Mucosa of descending colon (tissue), 3 donors: Measurements from ENCODE around the gene PKD1L1. TPM values are rescaled to one million over a fixed set of nuclear protein-coding genes. Genes with fewer than 3 reads are reported as not detected.

Source experiments
- ATAC-seq: fragments of 200-7000 bp; cut with Tn5 transposase; one replicate; pipeline ENCODE4 v1.9.1; 2020; ENCODE audit warnings: mild to moderate bottlenecking, moderate library complexity
- DNase-seq, 3 donors: peaks; one replicate each; pipeline ENCODE4 v3.0.0-alpha.2; 2020
- H3K36me3 ChIP-seq: fragments of 200-600 bp; one replicate; pipeline ENCODE4 v1.8.0; 2021; ENCODE audit warnings: low read depth, mild to moderate bottlenecking
- H3K4me1 ChIP-seq: fragments of 200-600 bp; one replicate; pipeline ENCODE4 v1.8.0; 2021; ENCODE audit warnings: low read depth, mild to moderate bottlenecking
- H3K4me3 ChIP-seq: fragments of 200-600 bp; one replicate; pipeline ENCODE4 v1.8.0; 2021; ENCODE audit warnings: mild to moderate bottlenecking
- H3K9me3 ChIP-seq: fragments of 200-600 bp; one replicate; pipeline ENCODE4 v1.8.0; 2021; ENCODE audit warnings: mild to moderate bottlenecking
- intact Hi-C, 2 donors: fragments of 100-400 bp; cut with DNase I in 1 of 2; cut with micrococcal nuclease in 1 of 2; formaldehyde crosslinking; loops; one replicate each; pipeline versions ENCODE4 v1.11.0 to v1.11.1; 2022; cut with DNase I, micrococcal nuclease
- total RNA-seq, 3 donors: library from RNA; stranded (reverse); fragmentation: NEBNext Ultra II Directional in 2 of 3; extraction: Animal tissue kit (Norgen Biotek cat#: 25700) in 2 of 3; gene quantifications; one replicate each; pipeline versions ENCODE4 v1.2.1 to v1.2.4, GENCODE V29; 2021 to 2023
- TF ChIP-seq, protein P1 (sequence below): fragments of 200-600 bp; IDR thresholded peaks from one replicate; pipeline ENCODE4 v1.8.0; 2022; ENCODE audit warnings: antibody characterized with exemption, mild to moderate bottlenecking
- donor health status: DM: no; HTN: no; CAD: no; lungs with moderate emphysema.
- donor health status: DM: no; HTN: no; CAD: no.
- donor health status: DM: no; HTN: yes; CAD: no.

Gene PKD1L1
- total RNA-seq, 3 donors from 2014 or later: 0.60 to 0.95 (median 0.61) TPM

GRCh38 chr7:47813620-47814260 lies 134.5 kb downstream of the PKD1L1 start:
- Histone ChIP-seq H3K4me3 (no peak overlapping the region), H3K36me3 (no peaks in the 10 kb centered on the region), H3K4me1 (peaks cover 2% of the 10 kb centered on the region), H3K9me3 (no peaks in the 10 kb centered on the region)
- ATAC-seq: peak; percentile 19
- intact Hi-C loops: loop anchor here in 1 of 2 donors (10.0 kb wide), 2 partner anchors 369 to 549 kb away; no protein-coding TSS in a partner anchor
- TF ChIP-seq, protein P1, sequence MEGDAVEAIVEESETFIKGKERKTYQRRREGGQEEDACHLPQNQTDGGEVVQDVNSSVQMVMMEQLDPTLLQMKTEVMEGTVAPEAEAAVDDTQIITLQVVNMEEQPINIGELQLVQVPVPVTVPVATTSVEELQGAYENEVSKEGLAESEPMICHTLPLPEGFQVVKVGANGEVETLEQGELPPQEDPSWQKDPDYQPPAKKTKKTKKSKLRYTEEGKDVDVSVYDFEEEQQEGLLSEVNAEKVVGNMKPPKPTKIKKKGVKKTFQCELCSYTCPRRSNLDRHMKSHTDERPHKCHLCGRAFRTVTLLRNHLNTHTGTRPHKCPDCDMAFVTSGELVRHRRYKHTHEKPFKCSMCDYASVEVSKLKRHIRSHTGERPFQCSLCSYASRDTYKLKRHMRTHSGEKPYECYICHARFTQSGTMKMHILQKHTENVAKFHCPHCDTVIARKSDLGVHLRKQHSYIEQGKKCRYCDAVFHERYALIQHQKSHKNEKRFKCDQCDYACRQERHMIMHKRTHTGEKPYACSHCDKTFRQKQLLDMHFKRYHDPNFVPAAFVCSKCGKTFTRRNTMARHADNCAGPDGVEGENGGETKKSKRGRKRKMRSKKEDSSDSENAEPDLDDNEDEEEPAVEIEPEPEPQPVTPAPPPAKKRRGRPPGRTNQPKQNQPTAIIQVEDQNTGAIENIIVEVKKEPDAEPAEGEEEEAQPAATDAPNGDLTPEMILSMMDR: no peak
- DNase-seq: no peak

- TF ChIP-seq, protein P1: no peak
- ATAC-seq (no peak), DNase-seq (no peak)
- H3K9me3 ChIP-seq: no peaks in the 10 kb centered on the region
- H3K36me3 ChIP-seq: no peaks in the 10 kb centered on the region
- H3K4me1 ChIP-seq: peaks cover 2% of the 10 kb centered on the region
- intact Hi-C loops: loop anchor here in 1 of 2 donors (10.0 kb wide), 2 partner anchors 368 to 548 kb away; no protein-coding TSS in a partner anchor
- no peak overlapping the region for H3K4me3 ChIP-seq
These were observed 135.7 kb downstream of the PKD1L1 start for GRCh38 chr7:47812429-47813136.

DNA sequence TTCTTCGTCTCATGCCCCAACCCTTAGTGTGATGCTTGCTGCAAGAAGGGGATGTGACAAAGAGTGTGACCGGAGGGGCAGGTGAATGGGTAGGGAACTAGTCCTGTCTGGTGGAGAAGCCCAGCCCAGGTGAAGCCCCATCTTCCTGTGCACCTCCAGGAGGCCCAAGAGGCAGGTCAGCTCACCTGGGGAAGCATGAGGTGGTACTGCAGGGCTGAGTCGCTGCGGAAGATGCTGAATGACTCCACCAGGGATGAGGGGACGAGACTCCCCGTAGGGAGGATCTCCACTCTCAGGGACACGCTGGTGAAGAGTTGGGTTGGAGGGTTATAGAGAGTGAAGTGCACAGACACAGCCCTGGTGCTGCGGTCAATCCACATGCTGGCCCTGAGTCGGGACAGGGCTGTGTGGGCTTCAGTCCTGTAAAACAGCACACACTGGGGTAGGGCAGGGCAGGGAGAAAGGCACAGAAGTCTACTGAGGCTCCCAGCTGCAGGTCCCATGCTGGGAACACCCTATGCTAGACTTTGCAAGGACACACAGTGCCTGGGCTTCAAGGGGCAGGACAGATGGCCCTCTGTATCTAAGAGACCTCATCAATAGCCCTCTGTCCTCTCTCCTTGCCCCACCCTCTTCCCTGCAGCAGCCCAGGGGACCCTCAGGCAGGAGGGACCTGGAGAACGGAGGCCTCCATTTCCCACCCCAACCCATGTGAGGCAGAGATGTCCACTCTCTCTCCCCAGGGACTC lies 136.5 kb downstream of the PKD1L1 start:
- no peak for ATAC-seq
- intact Hi-C loops: loop anchor here in 1 of 2 donors (10.0 kb wide), 2 partner anchors 367 to 547 kb away; no protein-coding TSS in a partner anchor
- TF ChIP-seq, protein P1: no peak
- no peaks in the 10 kb centered on the region for H3K9me3 ChIP-seq
- no peaks in the 10 kb centered on the region for H3K36me3 ChIP-seq
- DNase-seq: no peak
- H3K4me1 ChIP-seq: peaks cover 2% of the 10 kb centered on the region
- H3K4me3 ChIP-seq: no peak overlapping the region

DNA sequence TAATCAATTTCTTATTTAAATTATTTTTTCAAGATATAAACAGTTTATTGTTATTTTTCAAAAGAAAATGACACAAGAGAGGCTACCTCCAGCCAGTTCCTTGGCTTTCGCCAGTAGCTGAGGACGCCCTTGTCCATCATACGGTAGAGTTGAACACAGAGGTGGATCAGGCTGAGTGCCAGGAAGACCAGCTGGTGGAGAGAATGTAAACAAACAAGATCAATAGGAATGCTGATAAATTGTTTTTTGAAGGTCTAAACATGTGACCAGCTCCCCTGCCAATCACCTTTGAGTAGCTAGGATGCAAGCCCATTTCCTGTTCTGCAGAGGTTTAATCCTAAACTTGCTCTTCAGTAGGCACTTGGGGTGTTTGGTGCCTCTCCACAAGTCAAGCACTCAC lies 138.9 kb downstream of the PKD1L1 start:
- no peaks in the 10 kb centered on the region for H3K9me3 ChIP-seq
- ATAC-seq: no peak
- H3K4me3 ChIP-seq: no peak overlapping the region
- H3K36me3 ChIP-seq: no peaks in the 10 kb centered on the region
- TF ChIP-seq, protein P1: no peak
- intact Hi-C loops: no loop called here
- no peak for DNase-seq
- H3K4me1 ChIP-seq: peaks cover 2% of the 10 kb centered on the region

DNA sequence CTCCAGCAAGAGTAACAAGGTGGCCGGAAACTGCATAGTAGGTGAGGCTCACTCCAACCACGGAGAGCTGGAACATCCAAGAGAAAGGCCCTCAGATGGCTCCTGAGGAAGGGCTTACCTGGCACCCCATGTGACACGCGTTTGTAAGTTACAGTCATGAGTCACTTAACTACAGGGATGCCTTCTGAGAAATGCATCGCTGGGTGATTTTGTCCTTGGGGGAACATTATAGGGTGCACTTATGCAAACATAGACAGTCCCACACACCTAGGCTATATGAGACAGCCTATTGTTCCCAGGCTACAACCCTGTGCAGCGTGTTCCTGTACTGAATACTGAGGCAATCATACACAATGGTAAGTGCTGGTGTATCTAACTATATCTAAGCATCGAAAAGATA lies 139.9 kb downstream of the PKD1L1 start:
- intact Hi-C loops: no loop called here
- H3K4me1 ChIP-seq: no peaks in the 10 kb centered on the region
- no peaks in the 10 kb centered on the region for H3K36me3 ChIP-seq
- no peak for DNase-seq
- H3K9me3 ChIP-seq: no peaks in the 10 kb centered on the region
- H3K4me3 ChIP-seq: no peak overlapping the region
- TF ChIP-seq, protein P1: no peak
- ATAC-seq: no peak
